SU-DHL-6 (cell line): ENCODE data around the gene GLI3.

Experiments
- CTCF ChIP-seq: fragments of 200-600 bp; sonication (generic); IDR thresholded peaks from one replicate; pipeline ENCODE4 v1.5.1; 2017; ENCODE audit warnings: antibody characterized with exemption, mild to moderate bottlenecking, low read length, moderate library complexity; ENCODE audit not compliant: insufficient read depth, poor library complexity, severe bottlenecking
- EZH2phosphoT487 ChIP-seq: fragments of 200-600 bp; sonication (generic), shearing (Covaris generic); conservative IDR thresholded peaks from 2 replicates; pipeline ENCODE4 v1.6.1; 2018; ENCODE audit warnings: mild to moderate bottlenecking, antibody characterized with exemption, low read length, moderate library complexity, mixed read lengths

GRCh38 chr7:42064534-42064933 lies 172.5 kb downstream of the GLI3 start:
- TF ChIP-seq CTCF (no peak), EZH2phosphoT487 (no peak)
